HG03139 (cell line): Measurements from ENCODE around the gene C2orf76.

Experiments
- ATAC-seq: cut with Tn5 transposase; IDR thresholded peaks from one replicate; pipeline ENCODE4 v1.9.1; 2021; ENCODE audit not compliant: unreplicated experiment

C2orf76 gene

GRCh38 chr2:119266091-119266589 is 100.5 kb downstream of the C2orf76 start:
- ATAC-seq = no peak

- ATAC-seq = no peak
Measured at GRCh38 chr2:119265693-119266066, 101.0 kb downstream of the C2orf76 start.

GRCh38 chr2:119264781-119265692 is 101.6 kb downstream of the C2orf76 start:
- peak; percentile 92 for ATAC-seq

GRCh38 chr2:119263656-119264055 is 103.0 kb downstream of the C2orf76 start:
- ATAC-seq = no peak

GRCh38 chr2:119263025-119263424 is 103.6 kb downstream of the C2orf76 start:
- ATAC-seq = no peak

- ATAC-seq = no peak
Measured at GRCh38 chr2:119261493-119262225, 105.0 kb downstream of the C2orf76 start.

GRCh38 chr2:119260646-119261492 is 105.8 kb downstream of the C2orf76 start:
- ATAC-seq = no peak

GRCh38 chr2:119259296-119259860 is 107.3 kb downstream of the C2orf76 start:
- no peak for ATAC-seq

- no peak for ATAC-seq
Measured at GRCh38 chr2:119257198-119257597, 109.4 kb downstream of the C2orf76 start.

GRCh38 chr2:119256582-119256921 is 110.1 kb downstream of the C2orf76 start:
- ATAC-seq = no peak

- ATAC-seq = no peak
Measured at GRCh38 chr2:119255760-119256581, 110.7 kb downstream of the C2orf76 start.

- no peak for ATAC-seq
Measured at GRCh38 chr2:119254601-119255080, 112.0 kb downstream of the C2orf76 start.

GRCh38 chr2:119253760-119254600 is 112.7 kb downstream of the C2orf76 start:
- ATAC-seq = no peak

GRCh38 chr2:119253114-119253702 is 113.4 kb downstream of the C2orf76 start:
- ATAC-seq = no peak
